GM18861 (cell line): ENCODE results near the gene NENF.
A peak's percentile ranks its signal among the peaks of the same experiment; 100 is the strongest.
"Not testable (repeated sequence)": the region's sequence is repeated elsewhere in the genome, so short reads cannot be mapped to it uniquely, and the experiment has no call there.

ENCODE experiments used
- ATAC-seq: cut with Tn5 transposase; IDR thresholded peaks from one replicate; pipeline ENCODE4 v1.9.1; 2021; ENCODE audit not compliant: unreplicated experiment

Gene NENF

GRCh38 chr1:212457740-212458338, 25.1 kb downstream of the NENF start:
- no peak for ATAC-seq

GRCh38 chr1:212458817-212459216, 26.1 kb downstream of the NENF start:
- no peak for ATAC-seq

GRCh38 chr1:212459656-212460055, 26.9 kb downstream of the NENF start:
- ATAC-seq, result no peak

GRCh38 chr1:212460376-212460775, 27.7 kb downstream of the NENF start:
- no peak for ATAC-seq

GRCh38 chr1:212461916-212462660, 29.4 kb downstream of the NENF start:
- ATAC-seq, result no peak

GRCh38 chr1:212463565-212464285, 31.0 kb downstream of the NENF start:
- ATAC-seq, result no peak

GRCh38 chr1:212465311-212465710, 32.6 kb downstream of the NENF start:
- ATAC-seq, result no peak

GRCh38 chr1:212466437-212466836, 33.7 kb downstream of the NENF start:
- no peak for ATAC-seq

- ATAC-seq, result no peak
Measured at GRCh38 chr1:212466898-212467650, 34.4 kb downstream of the NENF start.

- ATAC-seq, result no peak
Measured at GRCh38 chr1:212467843-212468482, 35.2 kb downstream of the NENF start.

GRCh38 chr1:212470059-212470458, 37.3 kb downstream of the NENF start:
- no peak for ATAC-seq

GRCh38 chr1:212471286-212471685, 38.6 kb downstream of the NENF start:
- no peak for ATAC-seq

GRCh38 chr1:212471891-212472675, 39.4 kb downstream of the NENF start:
- ATAC-seq, result no peak

- no peak for ATAC-seq
Measured at GRCh38 chr1:212473729-212474128, 41.0 kb downstream of the NENF start.

GRCh38 chr1:212475151-212475550, 42.4 kb downstream of the NENF start:
- ATAC-seq, result no peak

GRCh38 chr1:212475831-212476230, 43.1 kb downstream of the NENF start:
- ATAC-seq, result not testable (repeated sequence)

GRCh38 chr1:212477014-212477679, 44.4 kb downstream of the NENF start:
- ATAC-seq, result peak; percentile 83

- no peak for ATAC-seq
Measured at GRCh38 chr1:212477680-212478466, 45.2 kb downstream of the NENF start.
